CD4-positive, alpha-beta T cell treated with Interferon alpha-2 for 1 hour (primary cell): Measurements from ENCODE around the gene AUTS2.

ENCODE experiments used
- DNase-seq, 2 donors: peaks; one replicate each; pipeline ENCODE4 v3.0.0-alpha.2; 2020 to 2022

The AUTS2 gene

DNA sequence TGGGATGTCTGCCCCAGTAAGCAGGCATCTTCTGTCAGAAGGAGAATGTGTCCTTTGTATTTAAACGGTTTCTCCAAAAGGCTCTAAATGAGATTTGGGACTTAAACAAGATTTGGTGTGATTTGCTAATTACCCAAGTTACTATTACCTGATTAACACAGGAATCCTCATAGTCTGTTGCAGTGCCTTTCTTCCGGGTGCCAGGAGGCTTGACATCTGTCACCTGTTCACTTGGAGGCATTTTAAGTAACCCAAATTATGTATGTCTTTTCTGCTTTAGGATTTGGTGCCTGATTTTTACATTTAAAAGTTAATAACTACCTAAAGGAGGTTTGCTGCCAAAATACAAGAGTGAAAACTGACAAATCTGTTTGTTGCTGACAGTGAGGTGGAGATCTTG is 945.7 kb downstream of the AUTS2 start:
- no peak for DNase-seq

DNA sequence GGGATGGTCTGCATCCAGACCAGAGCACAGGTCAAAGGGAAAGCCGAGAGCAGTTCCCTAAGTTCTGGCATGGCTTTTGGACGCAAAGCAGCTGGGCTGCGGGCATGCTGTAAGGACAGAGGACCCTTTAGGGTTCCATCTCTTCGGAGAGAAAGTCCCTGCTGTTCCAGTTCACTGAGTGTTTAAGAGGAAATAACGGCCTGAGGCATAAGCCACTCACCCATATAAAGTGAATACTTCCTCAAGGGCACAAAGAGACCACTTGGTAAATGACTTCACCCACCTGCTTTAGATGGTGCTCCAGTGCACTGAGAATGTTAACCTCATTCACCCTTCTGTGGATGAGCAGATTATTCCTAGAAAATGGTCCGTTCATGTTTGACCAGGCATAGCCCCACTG is 946.9 kb downstream of the AUTS2 start:
- DNase-seq: no peak

DNA sequence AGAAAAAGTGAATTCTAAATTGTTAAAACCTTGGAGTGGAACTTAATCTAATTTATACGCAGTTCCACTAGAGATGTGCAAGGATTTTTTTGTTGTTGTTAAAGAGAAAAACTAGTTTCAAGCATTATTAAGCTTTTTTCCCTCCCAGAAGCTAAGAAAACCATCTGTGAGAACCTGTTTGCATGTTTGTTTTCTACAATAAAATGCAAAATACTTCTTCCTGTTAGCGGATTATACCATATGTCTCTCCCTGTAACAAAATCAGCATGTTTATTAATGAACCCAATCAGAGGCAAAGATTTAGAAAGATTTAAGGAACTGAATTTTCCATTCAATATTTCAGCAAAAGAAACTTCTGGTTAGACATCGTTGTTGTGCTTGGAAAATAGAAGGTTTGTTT is 953.9 kb downstream of the AUTS2 start:
- DNase-seq: no peak

DNA sequence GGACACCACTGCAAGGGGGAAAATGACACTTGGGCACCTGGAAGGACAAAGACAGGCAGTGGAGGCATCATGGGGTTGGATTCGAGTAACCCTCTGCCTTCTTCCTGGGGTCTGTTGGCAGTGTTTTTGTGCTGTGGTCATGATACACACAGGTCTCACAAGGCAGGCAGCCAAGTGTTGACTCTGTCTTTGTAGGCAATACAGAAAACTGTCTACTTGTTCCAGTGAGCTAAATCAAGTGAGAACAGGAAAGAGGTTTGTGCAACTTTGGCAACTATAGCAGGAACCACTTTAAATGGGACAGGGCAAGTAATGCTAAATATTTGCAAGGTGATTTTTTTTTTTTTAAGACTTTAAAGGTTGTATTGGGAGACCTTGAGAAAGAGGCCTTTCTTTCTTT is 955.1 kb downstream of the AUTS2 start:
- no peak for DNase-seq

DNA sequence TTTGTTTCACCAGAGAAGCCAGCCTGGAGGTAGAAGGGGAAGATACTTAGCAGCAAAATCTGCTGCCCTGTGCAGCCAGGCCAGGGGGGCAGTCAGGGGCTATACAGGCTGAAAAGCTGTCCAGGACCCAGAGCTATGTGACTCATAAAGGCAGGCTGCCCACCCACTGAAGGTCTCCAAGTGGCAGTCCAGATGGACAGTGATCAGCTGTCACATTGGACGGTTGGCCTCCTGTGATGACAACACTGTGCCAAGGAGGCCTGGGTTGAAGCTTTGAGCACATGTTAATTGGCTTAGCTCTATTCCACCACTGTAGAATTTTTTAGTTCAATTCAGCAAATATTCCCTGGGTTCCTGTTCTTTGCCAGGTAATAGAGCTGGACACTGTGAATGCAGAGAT is 956.4 kb downstream of the AUTS2 start:
- DNase-seq: no peak

DNA sequence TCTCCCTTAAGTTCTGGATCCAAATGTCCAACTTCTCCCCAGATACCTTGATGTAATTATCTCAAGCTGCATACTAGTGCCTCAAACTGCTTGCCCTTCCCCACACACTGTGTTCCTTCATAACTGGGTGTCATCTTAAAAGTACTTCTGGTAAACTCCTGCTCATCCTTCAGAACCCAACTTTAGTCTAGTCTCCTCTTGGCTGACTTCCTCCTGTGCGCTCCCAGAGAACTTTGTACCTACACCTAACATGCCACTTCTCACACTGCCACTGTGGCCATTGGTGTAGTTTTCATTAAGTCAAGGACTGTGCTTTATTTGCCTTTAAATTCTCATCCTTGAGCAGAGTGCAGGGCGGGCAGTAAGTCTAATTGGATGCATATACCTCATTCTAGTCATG is 958.5 kb downstream of the AUTS2 start:
- no peak for DNase-seq

DNA sequence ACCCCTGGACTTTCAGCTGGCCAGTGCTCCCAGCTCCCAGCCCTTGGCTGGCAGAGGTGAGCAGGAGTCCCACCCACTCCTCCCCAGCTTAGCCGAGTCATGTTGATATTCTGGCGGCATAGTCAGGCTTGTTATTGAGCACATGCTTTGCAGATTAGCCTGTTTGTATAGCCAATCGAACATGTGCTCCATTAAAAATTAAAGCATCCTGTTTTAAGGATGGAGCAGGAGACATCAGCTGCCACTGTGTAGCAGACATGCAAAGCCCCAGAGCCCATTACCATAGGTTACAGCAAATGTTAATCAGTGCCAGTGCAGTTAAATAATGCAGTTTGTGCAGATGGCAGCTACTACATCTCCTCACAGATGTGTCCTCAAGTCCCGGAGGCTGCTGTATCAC is 959.1 kb downstream of the AUTS2 start:
- DNase-seq: no peak

DNA sequence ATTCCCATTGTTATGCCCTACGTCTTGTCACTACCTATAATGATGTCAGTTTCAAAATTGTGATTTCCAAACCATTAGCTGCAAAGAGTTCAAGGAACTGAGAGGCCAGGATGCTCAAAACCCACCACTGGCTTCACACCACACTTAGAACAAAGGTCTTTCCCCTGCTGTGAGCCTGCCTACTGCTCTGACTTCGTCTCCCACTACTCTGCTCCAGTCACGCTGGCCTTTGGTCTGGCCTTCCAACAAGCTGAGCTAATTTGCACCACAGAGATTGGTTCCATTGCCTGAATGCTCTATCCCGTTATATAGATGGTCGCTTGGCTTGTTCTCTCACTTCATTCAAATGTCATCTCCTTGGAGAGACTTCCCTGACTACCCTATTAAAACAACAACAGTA is 961.5 kb downstream of the AUTS2 start:
- DNase-seq: no peak

DNA sequence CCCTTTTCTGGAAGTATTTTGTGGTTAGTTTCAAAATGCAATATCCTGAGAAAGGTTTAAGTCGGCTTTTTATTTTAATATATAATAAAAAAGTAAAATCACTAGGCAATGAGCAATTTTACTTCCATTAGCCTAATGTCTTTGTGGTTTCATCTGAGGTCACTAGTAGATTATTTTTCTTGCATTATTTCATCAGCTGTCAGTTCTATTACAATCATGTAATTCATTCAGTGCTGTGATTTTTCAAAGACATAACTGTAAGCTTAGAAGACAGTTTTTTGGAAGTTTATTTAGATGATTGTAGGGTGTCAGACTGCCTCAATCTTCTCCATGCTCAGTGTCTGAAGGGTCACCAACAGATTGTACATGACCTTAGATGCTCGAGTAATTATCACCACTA is 965.7 kb downstream of the AUTS2 start:
- DNase-seq: no peak

DNA sequence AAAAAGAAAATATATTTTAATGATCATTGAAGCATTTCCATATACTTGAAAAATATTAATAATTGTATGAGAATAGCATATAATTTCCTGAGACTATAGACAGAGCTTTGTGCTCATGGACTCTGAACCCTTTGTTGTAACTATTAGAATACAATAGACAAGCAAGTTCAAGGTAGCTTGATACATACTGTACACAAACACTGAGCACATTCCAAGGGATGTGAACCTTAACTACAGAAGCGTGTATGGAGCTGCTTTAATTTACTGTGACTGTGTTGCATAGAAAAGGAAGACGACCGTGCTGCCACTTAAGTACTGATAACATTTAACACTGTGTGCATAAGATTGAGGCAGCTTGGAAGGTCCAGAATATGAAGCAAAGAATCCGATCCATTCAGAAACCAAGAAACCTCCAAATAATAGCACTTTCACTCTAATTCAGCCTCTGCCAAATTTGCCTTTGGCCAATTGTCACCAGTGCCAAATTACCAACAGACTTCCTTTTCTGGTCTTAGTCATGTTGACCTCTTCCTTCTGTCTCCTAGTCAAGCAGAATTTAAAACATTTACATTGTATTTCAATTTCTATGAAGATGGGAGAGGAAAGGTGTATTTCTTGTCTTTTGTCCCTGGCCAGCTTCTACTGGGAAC is 967.6 kb downstream of the AUTS2 start:
- no peak for DNase-seq

DNA sequence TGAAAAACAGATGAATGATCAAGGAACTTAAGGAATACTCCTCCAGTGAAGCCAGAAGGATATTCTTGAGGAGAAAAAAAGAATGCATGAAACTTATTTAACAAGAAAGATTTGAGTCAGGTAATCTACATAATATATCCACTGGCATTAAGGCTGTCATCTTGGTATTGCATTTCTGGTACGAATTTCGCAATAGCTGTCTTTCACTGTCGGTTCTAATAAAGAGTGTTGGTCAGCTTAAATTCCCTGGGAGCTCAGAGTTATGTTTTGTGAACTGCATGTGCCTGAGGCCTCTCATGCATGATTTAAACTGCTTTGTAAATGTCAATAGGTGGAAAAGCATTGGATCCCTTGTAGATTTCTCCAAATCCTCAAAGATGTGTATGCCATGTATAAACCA is 968.4 kb downstream of the AUTS2 start:
- DNase-seq: no peak

DNA sequence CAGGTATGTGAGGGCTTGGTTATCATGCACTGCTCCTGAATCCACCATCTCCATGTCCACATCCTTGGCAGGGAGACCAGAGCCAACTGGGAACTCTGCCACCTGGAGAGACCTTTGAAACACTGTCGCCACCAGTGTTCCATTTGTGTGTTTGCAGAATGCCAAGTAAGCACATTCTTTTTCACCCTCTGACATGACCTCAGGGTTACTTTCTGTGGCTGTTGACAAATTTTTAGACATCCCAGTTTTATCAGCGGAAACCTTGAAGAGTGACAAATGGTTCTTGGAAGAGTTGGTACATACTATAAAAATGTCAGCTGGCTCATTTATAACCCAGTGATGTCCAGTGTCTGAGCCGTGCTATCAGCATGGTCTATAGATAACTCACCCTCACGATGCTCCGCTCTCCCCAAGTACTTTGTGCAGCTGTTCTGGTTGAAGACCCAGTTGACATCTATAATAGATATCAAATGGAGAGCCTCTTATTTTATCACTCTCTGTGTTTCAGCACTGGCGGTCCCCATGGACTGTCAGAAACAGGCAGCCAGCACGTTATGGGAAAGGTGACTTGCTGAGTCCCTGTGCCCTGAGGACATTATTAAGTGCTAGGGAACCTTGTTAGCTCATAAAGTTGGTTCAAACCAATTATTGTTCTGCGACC is 970.5 kb downstream of the AUTS2 start:
- DNase-seq: no peak

DNA sequence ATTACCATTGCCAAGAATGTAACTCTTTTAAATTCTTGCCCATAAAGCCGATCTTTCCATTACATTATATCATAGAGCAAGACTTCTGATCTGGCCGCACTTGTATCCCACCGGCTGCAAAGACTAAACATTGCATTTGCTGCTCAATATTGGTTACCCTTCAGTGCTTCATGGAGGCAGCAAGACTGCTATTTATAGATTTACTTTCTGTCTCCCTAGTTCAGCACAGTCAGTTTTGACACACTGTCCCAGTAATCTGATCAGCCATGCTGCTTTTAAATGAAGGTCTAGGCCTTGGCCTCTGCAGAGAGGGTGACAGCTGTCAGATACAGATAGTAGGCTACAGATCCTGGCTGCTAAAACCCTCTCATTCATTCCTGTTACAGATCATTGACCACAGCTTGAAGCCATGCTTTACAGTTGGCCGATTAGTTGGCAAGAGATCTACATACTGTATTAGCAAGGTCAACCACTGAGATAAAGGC is 971.1 kb downstream of the AUTS2 start:
- no peak for DNase-seq

DNA sequence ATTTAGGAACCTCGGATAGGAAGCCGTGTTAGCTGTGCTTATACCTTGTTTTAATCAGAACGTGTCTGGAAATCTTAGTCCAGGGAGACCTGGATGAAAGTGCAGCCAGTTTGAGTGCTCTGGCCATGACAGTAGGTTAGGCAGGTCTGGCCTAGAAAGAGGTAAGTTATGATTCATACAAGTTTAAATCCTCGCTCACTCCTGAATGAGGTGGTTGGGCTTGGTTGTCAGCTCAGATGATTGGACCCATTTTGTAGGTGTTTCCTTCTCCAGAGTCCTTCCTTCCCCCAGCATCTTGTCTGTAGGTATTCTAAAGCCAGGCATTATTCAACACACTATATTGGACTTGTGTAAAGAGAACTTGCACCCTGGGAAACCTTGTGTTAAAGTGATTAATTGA is 971.8 kb downstream of the AUTS2 start:
- DNase-seq: no peak

DNA sequence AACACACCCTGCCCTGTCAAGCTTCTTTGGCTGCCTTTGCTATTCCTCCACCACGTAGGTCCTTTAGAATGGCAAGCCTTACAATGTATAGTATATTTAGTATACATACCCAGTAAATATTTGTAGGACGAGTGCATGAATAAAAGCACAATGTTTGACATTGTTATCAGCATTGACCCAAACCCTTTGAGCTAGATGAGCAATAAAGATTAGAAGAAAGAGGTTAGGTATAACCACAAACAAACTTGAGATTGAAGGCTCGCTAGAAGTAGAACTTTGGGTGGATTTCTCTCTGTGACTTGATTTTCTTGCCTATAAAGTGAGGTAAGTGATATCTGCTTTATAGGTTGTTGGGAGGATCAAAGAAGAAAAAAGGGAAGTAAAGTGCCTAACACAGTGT is 972.7 kb downstream of the AUTS2 start:
- no peak for DNase-seq

DNA sequence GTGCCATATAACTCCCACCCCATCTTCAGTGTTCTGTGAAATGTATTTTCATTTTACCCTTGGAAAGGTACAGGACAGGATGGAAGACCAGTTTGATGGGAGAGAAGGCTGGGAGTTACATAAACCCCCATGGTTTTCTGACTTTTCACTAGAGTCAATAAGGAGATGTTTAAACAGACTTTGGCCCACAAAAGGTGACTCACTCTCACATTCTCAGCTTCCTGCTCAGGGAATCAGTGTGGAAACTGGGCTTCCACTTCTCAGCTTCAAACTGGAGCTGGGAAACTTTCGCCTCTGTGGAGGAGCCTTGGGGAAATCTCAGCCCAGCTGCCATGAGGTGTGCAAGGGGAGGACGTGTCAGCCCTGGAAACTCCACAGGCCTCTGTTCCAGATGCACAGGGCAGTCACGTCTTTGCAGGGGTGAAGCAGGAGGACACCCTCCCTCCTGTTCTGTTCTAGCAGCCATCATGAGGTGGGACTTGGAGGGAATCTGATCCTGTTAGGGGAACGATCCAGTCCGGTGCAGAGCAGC is 973.2 kb downstream of the AUTS2 start:
- no peak for DNase-seq

DNA sequence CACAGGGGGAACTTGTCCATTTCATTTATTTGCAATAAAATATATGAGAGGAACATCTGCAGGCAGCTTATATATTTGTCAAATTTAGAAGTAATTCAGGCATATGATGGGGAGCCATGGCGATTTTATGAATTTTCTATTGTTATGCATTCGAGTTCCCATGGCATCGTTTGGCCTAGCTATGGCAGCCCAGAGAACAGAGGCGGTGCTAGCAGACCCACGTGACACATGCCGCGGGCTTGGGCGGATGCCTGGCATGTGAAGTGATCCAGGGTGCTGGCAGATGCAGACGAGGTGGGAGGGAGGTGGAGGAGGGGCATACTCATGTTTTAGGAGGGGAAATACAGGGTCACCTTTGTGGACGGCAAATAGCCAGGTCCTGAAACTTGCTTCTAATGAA is 973.7 kb downstream of the AUTS2 start:
- no peak for DNase-seq

DNA sequence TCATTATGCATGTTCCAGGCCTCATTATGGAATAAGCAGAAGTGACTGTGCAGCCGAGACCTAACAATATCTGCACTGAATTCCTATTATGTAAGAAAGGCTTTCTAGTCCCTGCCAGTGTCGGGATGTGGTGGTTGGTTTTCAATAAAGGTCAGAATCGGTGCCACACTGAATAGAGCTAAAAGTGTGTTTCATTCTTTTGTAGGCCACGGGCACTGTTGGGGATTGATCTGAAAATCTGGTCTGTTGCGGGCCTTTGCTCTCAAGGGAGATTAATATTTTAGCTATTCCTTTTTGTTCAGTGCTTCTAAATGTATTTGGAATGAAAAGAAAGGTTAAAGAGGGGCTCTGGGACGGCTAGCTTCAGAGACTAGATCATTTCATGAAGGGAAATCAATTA is 974.3 kb downstream of the AUTS2 start:
- no peak for DNase-seq

DNA sequence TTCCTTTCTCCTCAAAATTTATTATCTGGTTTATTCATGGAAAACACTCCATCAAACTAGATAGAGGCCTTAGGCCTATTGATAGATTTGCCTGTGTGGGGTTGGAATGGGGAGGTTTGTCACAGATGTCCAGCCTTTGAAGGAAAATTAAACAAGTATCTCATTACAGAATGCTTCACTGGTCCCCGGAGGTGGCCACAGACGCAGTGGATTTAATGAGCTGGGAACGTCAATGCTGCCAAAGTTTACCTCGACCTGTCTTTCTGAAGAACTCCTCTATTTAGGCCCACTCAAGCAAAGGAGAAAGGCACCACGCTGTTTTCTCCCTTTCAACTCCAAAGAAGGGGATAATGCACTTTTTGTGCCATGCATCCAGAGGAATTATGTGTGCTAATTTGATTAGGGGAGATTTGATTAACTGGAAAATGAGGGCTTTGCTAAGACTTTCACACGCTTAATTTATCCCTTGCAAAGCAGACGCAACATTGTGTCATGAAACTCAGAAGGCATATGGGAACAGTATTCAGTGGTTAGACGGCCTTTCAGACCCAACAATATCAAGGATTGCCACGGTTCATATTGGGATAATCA is 974.9 kb downstream of the AUTS2 start:
- no peak for DNase-seq

DNA sequence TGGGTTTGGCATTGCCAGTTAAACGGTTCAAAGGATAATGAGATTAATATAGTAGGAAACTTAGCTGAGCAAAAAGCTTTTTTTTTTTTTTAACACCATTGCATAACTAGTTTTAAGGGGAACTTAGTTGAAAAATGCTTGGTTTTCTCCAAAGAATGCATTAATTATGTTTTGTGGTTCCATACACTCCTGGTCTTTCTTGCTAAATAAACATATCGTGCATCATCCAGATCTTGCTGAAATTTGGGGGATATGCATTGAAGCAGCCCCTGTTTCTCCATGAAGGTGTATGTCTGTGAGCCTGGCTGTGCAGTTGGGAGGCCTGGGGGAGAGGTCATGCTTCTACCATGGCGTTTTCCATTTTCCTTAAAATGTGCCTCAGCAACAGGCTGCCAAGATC is 975.4 kb downstream of the AUTS2 start:
- no peak for DNase-seq

DNA sequence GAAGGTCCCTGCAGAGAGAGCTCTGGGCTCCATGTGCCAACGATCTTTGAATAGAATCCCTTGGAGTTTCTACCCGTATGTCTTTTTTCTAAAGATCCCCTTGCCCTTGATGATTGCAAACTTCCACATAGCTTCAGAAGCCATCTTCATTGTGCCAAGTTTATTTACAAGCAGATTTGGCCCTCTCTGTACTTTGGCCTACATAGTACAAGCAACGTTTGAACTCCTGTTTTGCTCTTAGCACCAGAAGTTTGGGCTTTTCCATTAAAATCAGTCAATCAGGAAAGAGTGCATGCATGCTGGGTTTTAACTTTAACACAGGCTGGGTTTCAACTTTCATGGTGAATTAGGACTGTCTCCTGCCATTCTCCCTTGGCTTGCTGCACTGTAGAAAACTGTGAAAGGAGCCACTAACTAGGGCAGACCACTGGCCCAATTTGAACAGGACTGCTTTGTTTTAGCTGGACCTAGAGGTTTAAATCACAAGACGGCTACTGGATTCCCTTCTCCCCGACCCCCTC is 976.1 kb downstream of the AUTS2 start:
- no peak for DNase-seq

DNA sequence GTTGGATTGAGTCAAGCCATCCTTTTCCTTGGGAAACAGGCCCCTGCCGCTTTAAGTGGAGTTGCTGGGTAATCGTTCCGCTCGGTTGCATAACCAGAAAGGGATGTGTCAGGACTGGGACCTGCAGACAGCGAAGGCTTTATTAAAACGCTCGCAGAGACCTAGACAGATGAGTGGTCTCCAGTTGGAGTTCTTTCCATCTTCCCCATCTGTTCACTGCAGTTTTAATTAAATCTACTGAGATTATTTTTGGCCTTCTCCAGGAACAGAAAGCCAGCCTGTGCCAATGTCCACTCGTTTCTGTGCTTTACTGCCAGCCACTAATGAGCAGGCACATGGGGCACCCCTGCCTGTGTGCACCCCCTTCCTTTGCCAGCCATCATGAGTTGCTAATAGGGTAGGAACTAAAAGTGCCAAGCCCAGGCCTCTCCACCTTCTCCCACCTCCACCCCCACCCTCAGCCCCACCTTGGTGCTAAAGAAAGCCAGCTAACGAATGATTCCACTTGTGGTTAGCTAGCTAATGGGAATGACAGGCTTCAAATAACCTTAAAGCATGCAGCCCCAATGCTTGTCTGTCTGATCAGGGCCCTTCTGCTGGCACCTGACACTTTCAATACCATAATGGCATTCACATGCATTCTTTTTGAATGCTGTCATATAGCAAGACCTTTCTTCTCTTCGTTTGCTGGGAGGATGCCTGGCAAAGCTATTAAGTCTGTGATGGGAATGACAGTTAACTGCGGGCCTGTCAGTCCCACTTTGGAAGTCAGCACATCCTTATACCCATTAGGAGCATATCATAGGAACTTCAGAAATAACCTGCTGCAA is 976.9 kb downstream of the AUTS2 start:
- DNase-seq: no peak

DNA sequence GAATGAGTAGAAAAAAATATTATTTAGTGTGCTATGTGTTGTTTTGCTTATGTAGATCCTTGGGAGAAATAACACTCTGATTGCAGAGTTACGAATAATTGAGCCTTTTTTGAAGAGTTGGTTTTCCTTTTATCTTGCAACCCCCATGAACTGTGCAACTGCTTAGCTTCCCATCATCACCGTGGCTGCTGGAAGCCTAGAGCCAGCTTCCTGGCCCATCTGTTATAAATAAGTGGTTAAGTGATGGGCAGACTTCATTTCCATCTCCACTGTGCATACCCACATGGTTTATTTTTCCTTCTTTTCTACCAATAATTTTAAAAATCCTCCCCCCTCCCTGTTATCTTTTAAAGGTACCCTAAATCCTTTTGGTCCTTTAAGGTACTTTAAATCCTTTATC is 978.8 kb downstream of the AUTS2 start:
- no peak for DNase-seq
